T-helper 2 cell treated with Interferon-gamma antibody and Interleukin-4, amounts not matched to agents 5 μg/mL and 100 μg/mL, for 36 hours (primary cell): ENCODE data around the gene SHCBP1L.

ENCODE experiments used
- DNase-seq: peaks from one replicate; pipeline ENCODE4 v3.0.0; 2021; ENCODE audit warnings: low spot score
- H3K27ac Mint-ChIP-seq: one replicate; pipeline ENCODE4 v1.8.0; 2021; ENCODE audit warnings: mild to moderate bottlenecking, mixed read lengths
- H3K27me3 Mint-ChIP-seq: one replicate; pipeline ENCODE4 v1.8.0; 2021; ENCODE audit warnings: low read depth, mixed read lengths
- H3K36me3 Mint-ChIP-seq: one replicate; pipeline ENCODE4 v1.8.0; 2021; ENCODE audit warnings: low read depth, mixed read lengths
- H3K4me1 Mint-ChIP-seq: one replicate; pipeline ENCODE4 v1.8.0; 2021; ENCODE audit warnings: low read depth, mixed read lengths
- H3K4me3 Mint-ChIP-seq: one replicate; pipeline ENCODE4 v1.8.0; 2022; ENCODE audit warnings: mild to moderate bottlenecking, moderate library complexity, mixed read lengths
- H3K9me3 Mint-ChIP-seq: one replicate; pipeline ENCODE4 v1.8.0; 2021; ENCODE audit warnings: mixed read lengths

The SHCBP1L gene

GRCh38 chr1:182952677-182953444, at the start of gene SHCBP1L:
Gene SHCBP1L, minus strand, starts transcription at chr1:182953166. Its CDS starts 33 bp downstream, at chr1:182953133.
- no peak within 1 kb of the TSS for H3K27ac Mint-ChIP-seq
- no peaks in the 10 kb centered on the region for H3K4me1 Mint-ChIP-seq
- no peaks in the 10 kb centered on the region for H3K36me3 Mint-ChIP-seq
- no peak for DNase-seq
- H3K4me3 Mint-ChIP-seq, result no peak within 1 kb of the TSS
- H3K9me3 Mint-ChIP-seq, result no peaks in the 10 kb centered on the region
- H3K27me3 Mint-ChIP-seq, result peaks cover 29% of the 10 kb centered on the region

GRCh38 chr1:183002267-183002666, 49.3 kb upstream of the SHCBP1L start:
- H3K36me3 Mint-ChIP-seq, result no peaks in the 10 kb centered on the region
- no peaks in the 10 kb centered on the region for H3K9me3 Mint-ChIP-seq
- peaks cover 16% of the 10 kb centered on the region for H3K27me3 Mint-ChIP-seq
- DNase-seq, result no peak
- no peaks in the 10 kb centered on the region for H3K4me1 Mint-ChIP-seq
- no peak overlapping the region for H3K27ac Mint-ChIP-seq
- H3K4me3 Mint-ChIP-seq, result no peak overlapping the region

- Mint-ChIP-seq H3K9me3 (no peaks in the 10 kb centered on the region), H3K36me3 (no peaks in the 10 kb centered on the region), H3K27me3 (peaks cover 10% of the 10 kb centered on the region), H3K27ac (no peak overlapping the region), H3K4me3 (no peak overlapping the region), H3K4me1 (peaks cover 2% of the 10 kb centered on the region)
- DNase-seq, result no peak
Observed at GRCh38 chr1:183000167-183000962, 47.4 kb upstream of the SHCBP1L start.

GRCh38 chr1:182998482-182998881, 45.5 kb upstream of the SHCBP1L start:
- Mint-ChIP-seq H3K36me3 (no peaks in the 10 kb centered on the region), H3K9me3 (no peaks in the 10 kb centered on the region)

GRCh38 chr1:182996816-182997215, 43.9 kb upstream of the SHCBP1L start:
- Mint-ChIP-seq H3K36me3 (no peaks in the 10 kb centered on the region), H3K27ac (no peak overlapping the region), H3K4me3 (no peak overlapping the region), H3K9me3 (no peaks in the 10 kb centered on the region), H3K27me3 (peaks cover 8% of the 10 kb centered on the region), H3K4me1 (peaks cover 2% of the 10 kb centered on the region)
- no peak for DNase-seq

More at GRCh38 chr1:182998482-182998881, 45.5 kb upstream of the SHCBP1L start:
- no peak overlapping the region for H3K4me3 Mint-ChIP-seq
- peaks cover 8% of the 10 kb centered on the region for H3K27me3 Mint-ChIP-seq
- no peak overlapping the region for H3K27ac Mint-ChIP-seq
- H3K4me1 Mint-ChIP-seq, result peaks cover 2% of the 10 kb centered on the region
- DNase-seq, result no peak

GRCh38 chr1:182995894-182996293, 42.9 kb upstream of the SHCBP1L start:
- Mint-ChIP-seq H3K36me3 (no peaks in the 10 kb centered on the region), H3K4me1 (peaks cover 2% of the 10 kb centered on the region), H3K27me3 (peaks cover 4% of the 10 kb centered on the region)

GRCh38 chr1:182993746-182994145, 40.8 kb upstream of the SHCBP1L start:
- no peak for DNase-seq
- H3K9me3 Mint-ChIP-seq, result no peaks in the 10 kb centered on the region
- peaks cover 2% of the 10 kb centered on the region for H3K4me1 Mint-ChIP-seq
- no peak overlapping the region for H3K27ac Mint-ChIP-seq
- peaks cover 7% of the 10 kb centered on the region for H3K27me3 Mint-ChIP-seq
- no peak overlapping the region for H3K4me3 Mint-ChIP-seq
- H3K36me3 Mint-ChIP-seq, result no peaks in the 10 kb centered on the region

More at GRCh38 chr1:182995894-182996293, 42.9 kb upstream of the SHCBP1L start:
- no peak for DNase-seq
- Mint-ChIP-seq H3K4me3 (no peak overlapping the region), H3K9me3 (no peaks in the 10 kb centered on the region), H3K27ac (no peak overlapping the region)

- no peak overlapping the region for H3K4me3 Mint-ChIP-seq
- no peak for DNase-seq
- H3K36me3 Mint-ChIP-seq, result no peaks in the 10 kb centered on the region
- H3K27me3 Mint-ChIP-seq, result peaks cover 15% of the 10 kb centered on the region
- H3K27ac Mint-ChIP-seq, result no peak overlapping the region
- no peaks in the 10 kb centered on the region for H3K9me3 Mint-ChIP-seq
- no peaks in the 10 kb centered on the region for H3K4me1 Mint-ChIP-seq
Observed at GRCh38 chr1:182990413-182991144, 37.6 kb upstream of the SHCBP1L start.

- DNase-seq, result no peak
- Mint-ChIP-seq H3K36me3 (no peaks in the 10 kb centered on the region), H3K9me3 (no peaks in the 10 kb centered on the region), H3K27ac (no peak overlapping the region), H3K27me3 (peaks cover 15% of the 10 kb centered on the region), H3K4me3 (no peak overlapping the region), H3K4me1 (no peaks in the 10 kb centered on the region)
Observed at GRCh38 chr1:182985876-182986275, 32.9 kb upstream of the SHCBP1L start.

GRCh38 chr1:182984621-182985020, 31.7 kb upstream of the SHCBP1L start:
- no peak overlapping the region for H3K27ac Mint-ChIP-seq
- H3K9me3 Mint-ChIP-seq, result no peaks in the 10 kb centered on the region
- no peaks in the 10 kb centered on the region for H3K36me3 Mint-ChIP-seq
- DNase-seq, result no peak
- H3K4me1 Mint-ChIP-seq, result no peaks in the 10 kb centered on the region
- peaks cover 8% of the 10 kb centered on the region for H3K27me3 Mint-ChIP-seq
- no peak overlapping the region for H3K4me3 Mint-ChIP-seq

- no peak overlapping the region for H3K27ac Mint-ChIP-seq
- H3K27me3 Mint-ChIP-seq, result peaks cover 8% of the 10 kb centered on the region
- H3K36me3 Mint-ChIP-seq, result no peaks in the 10 kb centered on the region
- DNase-seq, result no peak
- no peak overlapping the region for H3K4me3 Mint-ChIP-seq
- H3K4me1 Mint-ChIP-seq, result no peaks in the 10 kb centered on the region
- no peaks in the 10 kb centered on the region for H3K9me3 Mint-ChIP-seq
Observed at GRCh38 chr1:182984138-182984537, 31.2 kb upstream of the SHCBP1L start.

- Mint-ChIP-seq H3K36me3 (no peaks in the 10 kb centered on the region), H3K4me1 (no peaks in the 10 kb centered on the region), H3K27me3 (peaks cover 2% of the 10 kb centered on the region), H3K4me3 (no peak overlapping the region), H3K27ac (no peak overlapping the region), H3K9me3 (no peaks in the 10 kb centered on the region)
- DNase-seq, result no peak
Observed at GRCh38 chr1:182978151-182978853, 25.3 kb upstream of the SHCBP1L start.

GRCh38 chr1:182977480-182977879, 24.5 kb upstream of the SHCBP1L start:
- Mint-ChIP-seq H3K4me1 (no peaks in the 10 kb centered on the region), H3K4me3 (no peak overlapping the region)

More at GRCh38 chr1:182977480-182977879, 24.5 kb upstream of the SHCBP1L start:
- Mint-ChIP-seq H3K27ac (no peak overlapping the region), H3K9me3 (no peaks in the 10 kb centered on the region), H3K27me3 (peaks cover 2% of the 10 kb centered on the region), H3K36me3 (no peaks in the 10 kb centered on the region)
- DNase-seq, result no peak
